Hepatocyte (in vitro differentiated cells): ENCODE measurements around the gene NCOA3. TPM values are rescaled to one million over a fixed set of nuclear protein-coding genes. Genes with fewer than 3 reads are reported as not detected.

Experiments
- DNase-seq: peaks from one replicate; pipeline ENCODE4 v3.0.0-alpha.2; 2016; ENCODE audit warnings: low spot score
- H2AFZ ChIP-seq: fragments of 200-600 bp; sonication (generic); 2 replicates; pipeline ENCODE4 v1.6.0; 2016; ENCODE audit warnings: antibody characterized with exemption, mild to moderate bottlenecking
- H3K27ac ChIP-seq: fragments of 200-600 bp; sonication (generic); 2 replicates; pipeline ENCODE4 v1.5.1; 2016; ENCODE audit warnings: mild to moderate bottlenecking
- H3K27me3 ChIP-seq: fragments of 200-600 bp; sonication (generic); 2 replicates; pipeline ENCODE4 v1.6.1; 2016
- H3K36me3 ChIP-seq: fragments of 200-600 bp; sonication (generic); replicated peaks from 2 replicates; pipeline ENCODE4 v1.5.1; 2016; ENCODE audit warnings: low read depth; ENCODE audit not compliant: insufficient read depth
- H3K4me1 ChIP-seq: fragments of 200-600 bp; sonication (generic); 2 replicates; pipeline ENCODE4 v1.5.1; 2016; ENCODE audit warnings: mild to moderate bottlenecking, moderate library complexity; ENCODE audit not compliant: insufficient read depth
- H3K4me2 ChIP-seq: fragments of 200-600 bp; sonication (generic); 2 replicates; pipeline ENCODE4 v1.6.0; 2016
- H3K4me3 ChIP-seq: fragments of 200-600 bp; sonication (generic); 2 replicates; pipeline ENCODE4 v1.5.1; 2016; ENCODE audit warnings: mild to moderate bottlenecking
- H3K79me2 ChIP-seq: fragments of 200-600 bp; sonication (generic); 2 replicates; pipeline ENCODE4 v1.6.0; 2017; ENCODE audit warnings: mild to moderate bottlenecking
- H3K9me2 ChIP-seq: fragments of 200-600 bp; sonication (generic); replicated peaks from 2 replicates; pipeline ENCODE4 v1.6.0; 2017; ENCODE audit warnings: mild to moderate bottlenecking; ENCODE audit not compliant: insufficient read depth
- H3K9me3 ChIP-seq: fragments of 200-600 bp; sonication (generic); 2 replicates; pipeline ENCODE4 v1.5.1; 2016; ENCODE audit warnings: low read depth, mild to moderate bottlenecking
- H4K20me1 ChIP-seq: fragments of 200-600 bp; sonication (generic); 2 replicates; pipeline ENCODE4 v1.6.0; 2016; ENCODE audit warnings: mild to moderate bottlenecking; ENCODE audit not compliant: insufficient read depth, poor library complexity, severe bottlenecking
- CTCF ChIP-seq: fragments of 200-600 bp; sonication (generic); IDR thresholded peaks from 2 replicates; pipeline ENCODE4 v1.5.1; 2016; ENCODE audit warnings: antibody characterized with exemption, mild to moderate bottlenecking; ENCODE audit not compliant: poor library complexity
- EZH2 ChIP-seq: fragments of 200-600 bp; sonication (generic); IDR thresholded peaks from 2 replicates; pipeline ENCODE4 v1.6.1; 2016; ENCODE audit warnings: antibody characterized with exemption, mild to moderate bottlenecking, borderline replicate concordance
- EZH2phosphoT487 ChIP-seq: fragments of 200-600 bp; sonication (generic); IDR thresholded peaks from one replicate; pipeline ENCODE4 v1.6.1; 2018; ENCODE audit warnings: antibody characterized with exemption, mild to moderate bottlenecking, low read depth, moderate library complexity; ENCODE audit not compliant: unreplicated experiment, severe bottlenecking
- WGBS: methylation state at CpG from one replicate; pipeline ENCODE4 v1.1.6; 2016; ENCODE audit warnings: low lambda C conversion rate; ENCODE audit errors: missing lambda C conversion rate; 5-methylcytosine and 5-hydroxymethylcytosine counted together
- polyA plus RNA-seq: library from polyadenylated mRNA; unstranded; fragments of >200 nt; fragmentation: Nextera tagmentation; extraction: Ambion mirVana; gene quantifications from 2 replicates; pipeline ENCODE4 v1.2.1, GENCODE V29; 2016
- total RNA-seq: library from RNA; depleted of rRNA; stranded (reverse); fragments of >200 nt; gene quantifications from 2 replicates; pipeline ENCODE4 v1.2.3, GENCODE V29; 2014

Gene NCOA3
- total and polyA plus RNA-seq, 2 experiments from 2014 or later = 12.7 to 28.6 TPM

GRCh38 chr20:47585087-47585747, 83.5 kb downstream of the NCOA3 start:
- H3K9me3 ChIP-seq = no peaks in the 10 kb centered on the region
- no peak overlapping the region for H2AFZ ChIP-seq
- H3K27me3 ChIP-seq = no peaks in the 10 kb centered on the region
- TF ChIP-seq CTCF (no peak), EZH2phosphoT487 (no peak), EZH2 (no peak)
- H3K9me2 ChIP-seq = no peaks in the 10 kb centered on the region
- H4K20me1 ChIP-seq = no peaks in the 10 kb centered on the region
- no peaks in the 10 kb centered on the region for H3K36me3 ChIP-seq
- no peaks in the 10 kb centered on the region for H3K4me1 ChIP-seq
- no peak overlapping the region for H3K4me2 ChIP-seq
- 97% methylated on average over 10 of the region's 10 CpGs for WGBS
- H3K79me2 ChIP-seq = peaks cover 55% of the 10 kb centered on the region
- no peak overlapping the region for H3K27ac ChIP-seq
- DNase-seq = no peak
- H3K4me3 ChIP-seq = no peak overlapping the region

- Histone ChIP-seq H4K20me1 (no peaks in the 10 kb centered on the region), H3K4me2 (no peak overlapping the region), H3K27ac (no peak overlapping the region)
Observed at GRCh38 chr20:47586649-47587294, 85.1 kb downstream of the NCOA3 start.

GRCh38 chr20:47588158-47588557, 86.5 kb downstream of the NCOA3 start:
- H3K27ac ChIP-seq = no peak overlapping the region
- no peaks in the 10 kb centered on the region for H4K20me1 ChIP-seq
- no peaks in the 10 kb centered on the region for H3K4me1 ChIP-seq
- peaks cover 36% of the 10 kb centered on the region for H3K79me2 ChIP-seq
- H3K36me3 ChIP-seq = no peaks in the 10 kb centered on the region
- DNase-seq = no peak
- no peak overlapping the region for H3K4me2 ChIP-seq
- no peaks in the 10 kb centered on the region for H3K9me3 ChIP-seq
- no peaks in the 10 kb centered on the region for H3K27me3 ChIP-seq
- no peak overlapping the region for H2AFZ ChIP-seq
- H3K9me2 ChIP-seq = no peaks in the 10 kb centered on the region
- no peak overlapping the region for H3K4me3 ChIP-seq
- 97% methylated on average over 8 of the region's 8 CpGs for WGBS
- TF ChIP-seq EZH2phosphoT487 (no peak), EZH2 (no peak), CTCF (no peak)

More at GRCh38 chr20:47586649-47587294, 85.1 kb downstream of the NCOA3 start:
- H2AFZ ChIP-seq = no peak overlapping the region
- no peak for DNase-seq
- peaks cover 49% of the 10 kb centered on the region for H3K79me2 ChIP-seq
- no peaks in the 10 kb centered on the region for H3K9me2 ChIP-seq
- no peaks in the 10 kb centered on the region for H3K36me3 ChIP-seq
- H3K9me3 ChIP-seq = no peaks in the 10 kb centered on the region
- 83% methylated on average over 6 of the region's 6 CpGs for WGBS
- no peaks in the 10 kb centered on the region for H3K27me3 ChIP-seq
- TF ChIP-seq EZH2 (no peak), EZH2phosphoT487 (no peak), CTCF (no peak)
- H3K4me3 ChIP-seq = no peak overlapping the region
- no peaks in the 10 kb centered on the region for H3K4me1 ChIP-seq
